ENCODE measurements around the gene GRIP2. TPM values are rescaled to one million over a fixed set of nuclear protein-coding genes. Genes with fewer than 3 reads are reported as not detected.

GRIP2 gene
- polyA plus RNA-seq, 1 donor (not counting 4 experiments of a cell fraction or from before 2014, with no cell fraction given), result 0.01 TPM

GRCh38 chr3:14492948-14493881 is 46.9 kb downstream of the GRIP2 start:
- Histone ChIP-seq H3K9ac (ENCODE audit: control insufficient read depth, extremely low read depth, insufficient read depth, low read length) (no peak overlapping the region), H3K9me3 (ENCODE audit: control insufficient read depth, low read depth, low read length) (no peaks in the 10 kb centered on the region), H4K20me1 (ENCODE audit: control insufficient read depth, extremely low read depth, insufficient read depth, low read length) (no peaks in the 10 kb centered on the region), H3K9me1 (ENCODE audit: control insufficient read depth, extremely low read depth, insufficient read depth, low read length) (peaks cover 2% of the 10 kb centered on the region), H3K27ac (ENCODE audit: control insufficient read depth, insufficient read depth, low read length) (no peak overlapping the region), H3K27me3 (ENCODE audit: control insufficient read depth, extremely low read depth, insufficient read depth, low read length) (no peaks in the 10 kb centered on the region), H3K36me3 (ENCODE audit: control insufficient read depth in 2 of 2, extremely low read depth in 1 of 2, insufficient read depth in 2 of 2, low read length in 2 of 2) (no peaks in the 10 kb centered on the region), H2AFZ (ENCODE audit: control insufficient read depth, low read length) (no peak overlapping the region), H3K4me1 (ENCODE audit: control insufficient read depth, extremely low read depth, insufficient read depth, low read length) (peaks cover 26% of the 10 kb centered on the region), H3K4me2 (ENCODE audit: control insufficient read depth, extremely low read depth, insufficient read depth, low read depth, low read length) (no peak overlapping the region), H3K4me3 (ENCODE audit: control insufficient read depth in 2 of 3, extremely low read depth in 1 of 3, insufficient read depth in 2 of 3, low read depth in 1 of 3, low read length in 3 of 3) (no peak overlapping the region), H3K79me2 (ENCODE audit: control insufficient read depth, insufficient read depth, low read length) (no peaks in the 10 kb centered on the region)
- no peak for DNase-seq (ENCODE audit: low read depth, low spot score)
- FAIRE-seq, result no peak
- no peak for TF ChIP-seq EZH2 (IDR thresholded peaks at IDR 0.05; ENCODE audit: low read length)
- no peak for TF ChIP-seq CTCF (optimal IDR thresholded peaks at IDR 0.05 in 1 of 3, IDR thresholded peaks at IDR 0.05 in 1 of 3, conservative IDR thresholded peaks at IDR 0.05 in 1 of 3; ENCODE audit: extremely low read depth in 1 of 3, insufficient read depth in 2 of 3, low read length in 3 of 3)
- dilution Hi-C loops (cut with MboI; ENCODE audit: extremely low pct_ligation_motif_present, low sequenced_read_pairs), result no loop called here

- DNase-seq (ENCODE audit: low read depth, low spot score) (no peak), FAIRE-seq (no peak)
- Histone ChIP-seq H3K4me1 (ENCODE audit: control insufficient read depth, extremely low read depth, insufficient read depth, low read length) (peaks cover 30% of the 10 kb centered on the region), H3K9me1 (ENCODE audit: control insufficient read depth, extremely low read depth, insufficient read depth, low read length) (peaks cover 4% of the 10 kb centered on the region), H3K9ac (ENCODE audit: control insufficient read depth, extremely low read depth, insufficient read depth, low read length) (peak overlapping the region; percentile 19), H3K79me2 (ENCODE audit: control insufficient read depth, insufficient read depth, low read length) (no peaks in the 10 kb centered on the region), H2AFZ (ENCODE audit: control insufficient read depth, low read length) (no peak overlapping the region), H3K27me3 (ENCODE audit: control insufficient read depth, extremely low read depth, insufficient read depth, low read length) (no peaks in the 10 kb centered on the region), H3K4me3 (ENCODE audit: control insufficient read depth in 2 of 3, extremely low read depth in 1 of 3, insufficient read depth in 2 of 3, low read depth in 1 of 3, low read length in 3 of 3) (no peak overlapping the region), H3K27ac (ENCODE audit: control insufficient read depth, insufficient read depth, low read length) (no peak overlapping the region), H3K36me3 (ENCODE audit: control insufficient read depth in 2 of 2, extremely low read depth in 1 of 2, insufficient read depth in 2 of 2, low read length in 2 of 2) (no peaks in the 10 kb centered on the region), H3K4me2 (ENCODE audit: control insufficient read depth, extremely low read depth, insufficient read depth, low read depth, low read length) (no peak overlapping the region), H3K9me3 (ENCODE audit: control insufficient read depth, low read depth, low read length) (no peaks in the 10 kb centered on the region), H4K20me1 (ENCODE audit: control insufficient read depth, extremely low read depth, insufficient read depth, low read length) (no peaks in the 10 kb centered on the region)
- TF ChIP-seq EZH2 (IDR thresholded peaks at IDR 0.05; ENCODE audit: low read length) (no peak), CTCF (optimal IDR thresholded peaks at IDR 0.05 in 1 of 3, IDR thresholded peaks at IDR 0.05 in 1 of 3, conservative IDR thresholded peaks at IDR 0.05 in 1 of 3; ENCODE audit: extremely low read depth in 1 of 3, insufficient read depth in 2 of 3, low read length in 3 of 3) (no peak)
- dilution Hi-C loops (cut with MboI; ENCODE audit: extremely low pct_ligation_motif_present, low sequenced_read_pairs), result no loop called here
Measured at GRCh38 chr3:14491396-14492190, 48.5 kb downstream of the GRIP2 start.
